ENCODE results near the gene ANO2. TPM values are rescaled to one million over a fixed set of nuclear protein-coding genes. Genes with fewer than 3 reads are reported as not detected.
A peak's percentile ranks its signal among the peaks of the same experiment; 100 is the strongest.

Gene ANO2
- total and polyA plus RNA-seq, 8 donors: 0.44 to 16.9 (median 3.8) TPM; not detected in 1

GRCh38 chr12:5523396-5524115, 421.5 kb downstream of the ANO2 start:
- 88 to 92% (median 89%) methylated on average over 24 of the region's 24 CpGs for WGBS, 5 donors
- intact Hi-C loops (cut with DNase I; ENCODE audit: low total_unique reads): no loop called here
- TF ChIP-seq EP300 (IDR thresholded peaks at IDR 0.05) (no peak), CTCF (IDR thresholded peaks at IDR 0.05) (no peak), POLR2A (IDR thresholded peaks at IDR 0.05) (no peak), POLR2AphosphoS5 (IDR thresholded peaks at IDR 0.05) (no peak)

GRCh38 chr12:5522432-5523335, 422.4 kb downstream of the ANO2 start:
- Histone ChIP-seq H3K9me3 (no peaks in the 10 kb centered on the region), H3K27ac (no peak overlapping the region), H3K36me3 (no peaks in the 10 kb centered on the region), H3K27me3 (no peaks in the 10 kb centered on the region), H3K4me3 (no peak overlapping the region), H3K4me1 (no peaks in the 10 kb centered on the region)
- 73 to 86% (median 76%) methylated on average over 10 to 11 of the region's 11 CpGs for WGBS, 5 donors
- DNase-seq: peak in 1 of 2 donors; percentile 52
- intact Hi-C loops (cut with DNase I; ENCODE audit: low total_unique reads): no loop called here
- TF ChIP-seq CTCF (IDR thresholded peaks at IDR 0.05) (no peak), POLR2AphosphoS5 (IDR thresholded peaks at IDR 0.05) (no peak), POLR2A (IDR thresholded peaks at IDR 0.05) (no peak), EP300 (IDR thresholded peaks at IDR 0.05) (no peak)

More at GRCh38 chr12:5523396-5524115, 421.5 kb downstream of the ANO2 start:
- H3K36me3 ChIP-seq: no peaks in the 10 kb centered on the region
- no peak for DNase-seq
- H3K9me3 ChIP-seq: no peaks in the 10 kb centered on the region
- H3K4me1 ChIP-seq: no peaks in the 10 kb centered on the region
- H3K4me3 ChIP-seq: no peak overlapping the region
- H3K27me3 ChIP-seq: no peaks in the 10 kb centered on the region
- no peak overlapping the region for H3K27ac ChIP-seq

DNA sequence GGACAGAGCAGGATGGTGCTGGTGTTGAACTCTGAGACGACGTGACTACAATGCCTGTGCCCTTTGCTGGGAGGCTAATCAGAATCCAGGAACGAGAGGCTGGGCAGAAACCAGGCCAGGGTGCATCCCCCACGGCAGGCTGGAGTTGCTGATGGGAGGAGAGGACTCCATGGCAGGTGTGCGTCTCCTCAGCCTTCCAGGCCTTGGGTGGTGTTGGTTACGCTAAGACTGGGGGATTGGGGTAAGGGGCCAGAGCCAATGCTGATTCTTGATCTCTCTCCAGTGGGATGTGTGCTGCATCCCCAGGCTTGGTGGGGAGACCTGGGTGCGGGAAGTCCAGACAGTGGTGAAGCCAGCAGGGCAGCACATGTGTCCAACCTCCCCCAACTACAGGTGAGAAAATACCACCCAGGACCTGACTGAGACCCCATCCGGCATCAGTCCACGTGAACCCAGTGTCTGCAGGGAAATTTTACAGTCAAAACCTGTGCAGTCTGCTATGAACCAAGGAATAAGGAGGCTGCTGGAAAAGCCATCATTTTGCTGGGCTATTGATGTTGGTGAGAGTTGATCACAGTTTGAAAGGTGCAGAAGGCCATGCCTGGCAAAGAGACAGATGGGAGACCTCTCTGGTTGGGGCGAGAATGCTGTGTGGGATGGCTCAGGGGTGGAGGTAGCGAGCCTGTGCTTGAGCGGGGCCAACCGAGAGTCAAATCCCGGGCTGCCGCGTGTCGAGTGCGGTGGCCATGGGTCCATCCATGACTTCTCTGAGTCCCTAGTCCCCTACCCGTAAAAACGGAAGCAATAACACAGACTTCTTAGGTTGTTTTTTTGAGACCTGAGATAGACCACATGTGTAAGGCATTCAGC, 423.4 kb downstream of the ANO2 start:
- Histone ChIP-seq H3K4me1 (no peaks in the 10 kb centered on the region), H3K4me3 (no peak overlapping the region), H3K27me3 (no peaks in the 10 kb centered on the region), H3K27ac (no peak overlapping the region), H3K9me3 (no peaks in the 10 kb centered on the region), H3K36me3 (no peaks in the 10 kb centered on the region)
- TF ChIP-seq POLR2AphosphoS5 (IDR thresholded peaks at IDR 0.05) (no peak), CTCF (IDR thresholded peaks at IDR 0.05) (no peak), EP300 (IDR thresholded peaks at IDR 0.05) (no peak), POLR2A (IDR thresholded peaks at IDR 0.05) (no peak)
- 85 to 92% (median 91%) methylated on average over 17 to 20 of the region's 20 CpGs for WGBS, 5 donors
- no peak for DNase-seq
- intact Hi-C loops (cut with DNase I; ENCODE audit: low total_unique reads): no loop called here

DNA sequence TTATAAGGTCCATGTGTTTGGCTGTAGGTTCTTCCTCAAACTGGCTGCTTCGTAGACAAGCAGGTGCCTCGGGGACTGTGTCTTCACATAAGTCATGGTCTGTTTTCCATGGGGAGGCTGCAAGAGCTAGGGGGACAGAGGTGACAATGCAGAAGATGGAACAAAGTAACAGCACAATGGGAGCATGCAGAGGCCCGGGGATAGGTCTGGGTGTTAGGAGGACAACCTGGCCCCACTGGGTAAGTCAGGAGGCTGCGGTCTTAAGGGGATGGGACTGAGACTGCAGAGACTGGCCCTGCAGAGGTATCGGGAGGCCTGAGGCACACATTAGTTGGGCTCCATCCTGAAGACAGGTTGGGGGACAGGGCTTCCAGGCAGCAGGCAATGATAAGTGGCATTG, 424.2 kb downstream of the ANO2 start:
- Histone ChIP-seq H3K36me3 (no peaks in the 10 kb centered on the region), H3K4me3 (no peak overlapping the region), H3K27me3 (no peaks in the 10 kb centered on the region), H3K4me1 (no peaks in the 10 kb centered on the region), H3K9me3 (no peaks in the 10 kb centered on the region), H3K27ac (no peak overlapping the region)
- intact Hi-C loops (cut with DNase I; ENCODE audit: low total_unique reads): no loop called here
- DNase-seq: no peak
- 90 to 95% (median 91%) methylated on average over 5 of the region's 5 CpGs for WGBS, 5 donors
- TF ChIP-seq POLR2AphosphoS5 (IDR thresholded peaks at IDR 0.05) (no peak), CTCF (IDR thresholded peaks at IDR 0.05) (no peak), EP300 (IDR thresholded peaks at IDR 0.05) (no peak), POLR2A (IDR thresholded peaks at IDR 0.05) (no peak)

All from stomach (tissue), 9 donors.